ENCODE measurements around the gene DENND2D.

DNA sequence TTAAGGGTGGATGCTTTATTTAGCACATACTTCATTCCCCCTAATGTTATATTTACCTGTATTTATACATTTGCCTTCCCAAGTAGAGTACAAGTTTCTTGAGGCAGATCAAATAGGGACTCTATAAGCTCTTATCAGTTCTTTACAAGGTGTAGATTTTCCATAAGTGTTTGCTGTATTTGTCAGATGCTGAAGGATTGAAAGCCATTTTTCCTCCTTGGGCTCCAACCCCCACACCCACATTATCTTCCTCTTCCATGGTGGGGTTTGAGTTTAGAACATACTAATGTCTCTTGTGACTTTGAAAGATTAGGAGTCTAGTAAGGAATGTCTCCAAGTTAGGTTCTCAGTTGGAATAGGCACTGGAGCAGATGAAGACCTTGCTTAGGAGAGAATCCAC, 24.6 kb upstream of the DENND2D start:
- no peak for TF ChIP-seq POLR2A (IDR thresholded peaks at IDR 0.05)
- TF ChIP-seq, protein P1, sequence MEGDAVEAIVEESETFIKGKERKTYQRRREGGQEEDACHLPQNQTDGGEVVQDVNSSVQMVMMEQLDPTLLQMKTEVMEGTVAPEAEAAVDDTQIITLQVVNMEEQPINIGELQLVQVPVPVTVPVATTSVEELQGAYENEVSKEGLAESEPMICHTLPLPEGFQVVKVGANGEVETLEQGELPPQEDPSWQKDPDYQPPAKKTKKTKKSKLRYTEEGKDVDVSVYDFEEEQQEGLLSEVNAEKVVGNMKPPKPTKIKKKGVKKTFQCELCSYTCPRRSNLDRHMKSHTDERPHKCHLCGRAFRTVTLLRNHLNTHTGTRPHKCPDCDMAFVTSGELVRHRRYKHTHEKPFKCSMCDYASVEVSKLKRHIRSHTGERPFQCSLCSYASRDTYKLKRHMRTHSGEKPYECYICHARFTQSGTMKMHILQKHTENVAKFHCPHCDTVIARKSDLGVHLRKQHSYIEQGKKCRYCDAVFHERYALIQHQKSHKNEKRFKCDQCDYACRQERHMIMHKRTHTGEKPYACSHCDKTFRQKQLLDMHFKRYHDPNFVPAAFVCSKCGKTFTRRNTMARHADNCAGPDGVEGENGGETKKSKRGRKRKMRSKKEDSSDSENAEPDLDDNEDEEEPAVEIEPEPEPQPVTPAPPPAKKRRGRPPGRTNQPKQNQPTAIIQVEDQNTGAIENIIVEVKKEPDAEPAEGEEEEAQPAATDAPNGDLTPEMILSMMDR (IDR thresholded peaks at IDR 0.05): no peak
- TF ChIP-seq POLR2AphosphoS5 (IDR thresholded peaks at IDR 0.05): no peak
- no peak for TF ChIP-seq EP300 (IDR thresholded peaks at IDR 0.05)

Data from suprapubic skin (tissue), 4 donors.